Esophagus muscularis mucosa (tissue), 4 donors: ENCODE data around the gene KRT7. TPM values are rescaled to one million over a fixed set of nuclear protein-coding genes. Genes with fewer than 3 reads are reported as not detected.

ENCODE experiments used
- DNase-seq: peaks from one replicate; pipeline ENCODE4 v3.0.0-alpha.2; 2017; ENCODE audit errors: extremely low spot score
- H3K27ac ChIP-seq, 4 donors: fragments of 200-600 bp; sonication (generic); replicated peaks in 1 of 4; 1 replicate in 3 of 4; 2 replicates in 1 of 4; pipeline ENCODE4 v1.5.1; 2016 to 2019; ENCODE audit warnings: mild to moderate bottlenecking in 1 of 4
- H3K27me3 ChIP-seq, 4 donors: fragments of 200-600 bp; sonication (generic); one replicate each; pipeline versions ENCODE4 v1.5.1 to v1.6.0; 2016 to 2019
- H3K36me3 ChIP-seq, 4 donors: fragments of 200-600 bp; sonication (generic); one replicate each; pipeline ENCODE4 v1.5.1; 2016 to 2019
- H3K4me1 ChIP-seq, 4 donors: fragments of 200-600 bp; sonication (generic); one replicate each; pipeline ENCODE4 v1.5.1; 2016 to 2019
- H3K4me3 ChIP-seq, 4 donors: fragments of 200-600 bp; sonication (generic); 1 replicate in 2 of 4; 2 replicates in 2 of 4; pipeline ENCODE4 v1.5.1; 2016 to 2019; ENCODE audit warnings: mild to moderate bottlenecking in 4 of 4, moderate library complexity in 1 of 4
- H3K9me3 ChIP-seq, 4 donors: fragments of 200-600 bp; sonication (generic); 1 replicate in 3 of 4; 2 replicates in 1 of 4; pipeline ENCODE4 v1.5.1; 2016 to 2019
- CTCF ChIP-seq, 3 experiments: fragments of 200-600 bp in 2 of 3; fragments of 450-650 bp in 1 of 3; sonication (generic) in 2 of 3; IDR thresholded peaks; one replicate each; pipeline ENCODE4 v1.5.1; 2017 to 2019; ENCODE audit warnings: antibody characterized with exemption in 3 of 3, mild to moderate bottlenecking in 2 of 3, moderate library complexity in 1 of 3
- EP300 ChIP-seq: sonication (generic); formaldehyde crosslinking; IDR thresholded peaks from one replicate; pipeline ENCODE4 v1.6.1; 2017; ENCODE audit warnings: antibody characterized with exemption
- POLR2A ChIP-seq: fragments of 450-650 bp; IDR thresholded peaks from one replicate; pipeline ENCODE4 v1.6.1; 2017; ENCODE audit warnings: antibody characterized with exemption, moderate library complexity, mild to moderate bottlenecking, low read depth
- POLR2AphosphoS5 ChIP-seq, 2 donors: sonication (generic); formaldehyde crosslinking; IDR thresholded peaks; one replicate each; pipeline ENCODE4 v1.6.1; 2017; ENCODE audit warnings: antibody characterized with exemption in 2 of 2
- WGBS: methylation state at CpG from one replicate; pipeline ENCODE4 v1.1.5; 2018; 5-methylcytosine and 5-hydroxymethylcytosine counted together
- intact Hi-C: fragments of 100-400 bp; cut with DNase I; formaldehyde crosslinking; loops from one replicate; pipeline ENCODE4 v1.15.1; 2023
- total RNA-seq, 4 donors: library from RNA; depleted of rRNA; stranded (reverse); fragments of >200 nt; gene quantifications; one replicate each; pipeline versions ENCODE4 v1.1.0 to v1.2.1, GENCODE V29; 2016

The KRT7 gene
- total RNA-seq: 1 to 10 TPM in 3 of 4 donors, under 1 TPM in 1; 0.83 to 8.4 (median 4.5) TPM

- H3K36me3 ChIP-seq: no peaks in the 10 kb centered on the region
- H3K9me3 ChIP-seq: no peaks in the 10 kb centered on the region
- peaks cover 0 to 66% (median 21%) of the 10 kb centered on the region in 4 donors for H3K27me3 ChIP-seq
- peak within 1 kb of the TSS in 2 of 4 donors; percentile 36 to 41 for H3K27ac ChIP-seq
- intact Hi-C loops: no loop called here
- peak within 1 kb of the TSS; percentile 17 to 44 (median 26) for H3K4me3 ChIP-seq
- 10% methylated on average over 33 of the region's 58 CpGs for WGBS
- peaks cover 20 to 34% (median 24%) of the 10 kb centered on the region in 4 donors for H3K4me1 ChIP-seq
- no peak for DNase-seq
- TF ChIP-seq EP300: no peak
- no peak for TF ChIP-seq POLR2A
- no peak for TF ChIP-seq POLR2AphosphoS5 (IDR thresholded peaks at IDR 0.05)
- no peak for TF ChIP-seq CTCF (IDR thresholded peaks at IDR 0.05)
Measured at GRCh38 chr12:52232674-52233461, at the start of gene KRT7. TSS of gene KRT7 (plus strand) at chr12:52233243. CDS start at chr12:52233297, 54 bp downstream.

- peaks cover 16 to 38% (median 30%) of the 10 kb centered on the region in 4 donors for H3K4me1 ChIP-seq
- no peaks in the 10 kb centered on the region for H3K27me3 ChIP-seq
- H3K27ac ChIP-seq: peak overlapping the region in 1 of 4 donors; percentile 23
- H3K36me3 ChIP-seq: no peaks in the 10 kb centered on the region
- intact Hi-C loops: no loop called here
- 73% methylated on average over 6 of the region's 6 CpGs for WGBS
- DNase-seq: no peak
- H3K4me3 ChIP-seq: no peak overlapping the region
- TF ChIP-seq POLR2AphosphoS5 (IDR thresholded peaks at IDR 0.05): no peak
- no peaks in the 10 kb centered on the region for H3K9me3 ChIP-seq
Measured at GRCh38 chr12:52183544-52183910, 49.5 kb upstream of the KRT7 start.

- Histone ChIP-seq H3K9me3 (no peaks in the 10 kb centered on the region), H3K4me3 (no peak overlapping the region), H3K27me3 (no peaks in the 10 kb centered on the region), H3K27ac (peak overlapping the region in 1 of 4 donors; percentile 23), H3K4me1 (peaks cover 16 to 38% (median 31%) of the 10 kb centered on the region in 4 donors), H3K36me3 (no peaks in the 10 kb centered on the region)
- intact Hi-C loops: no loop called here
- TF ChIP-seq CTCF (IDR thresholded peaks at IDR 0.05) (no peak), EP300 (no peak), POLR2A (no peak), POLR2AphosphoS5 (IDR thresholded peaks at IDR 0.05) (no peak)
- no peak for DNase-seq
- WGBS: 94% methylated on average over 2 of the region's 8 CpGs
Measured at GRCh38 chr12:52183971-52184370, 49.1 kb upstream of the KRT7 start.

- WGBS: 70% methylated on average over 6 of the region's 6 CpGs
- H3K36me3 ChIP-seq: no peaks in the 10 kb centered on the region
- no peak overlapping the region for H3K27ac ChIP-seq
- peaks cover 14 to 43% (median 36%) of the 10 kb centered on the region in 4 donors for H3K4me1 ChIP-seq
- no peak for DNase-seq
- TF ChIP-seq POLR2AphosphoS5 (IDR thresholded peaks at IDR 0.05) (no peak), POLR2A (no peak), EP300 (no peak), CTCF (IDR thresholded peaks at IDR 0.05) (no peak)
- H3K27me3 ChIP-seq: no peaks in the 10 kb centered on the region
- intact Hi-C loops: no loop called here
- no peak overlapping the region for H3K4me3 ChIP-seq
- no peaks in the 10 kb centered on the region for H3K9me3 ChIP-seq
Measured at GRCh38 chr12:52184813-52185212, 48.2 kb upstream of the KRT7 start.

- Histone ChIP-seq H3K4me3 (no peak overlapping the region), H3K27me3 (no peaks in the 10 kb centered on the region), H3K27ac (peak overlapping the region in 1 of 4 donors; percentile 61), H3K9me3 (no peaks in the 10 kb centered on the region), H3K36me3 (no peaks in the 10 kb centered on the region), H3K4me1 (peaks cover 14 to 49% (median 38%) of the 10 kb centered on the region in 4 donors)
- intact Hi-C loops: no loop called here
- WGBS: 95% methylated on average over 16 of the region's 16 CpGs
- no peak for TF ChIP-seq CTCF (IDR thresholded peaks at IDR 0.05)
- TF ChIP-seq POLR2AphosphoS5 (IDR thresholded peaks at IDR 0.05): no peak
- no peak for TF ChIP-seq POLR2A
- no peak for TF ChIP-seq EP300
- no peak for DNase-seq
Measured at GRCh38 chr12:52185400-52185967, 47.6 kb upstream of the KRT7 start.
